Activated B cell treated with CpG ODN at 0.5 μM for 24 hours (primary cell): ENCODE data around the gene ARHGEF11. TPM values are rescaled to one million over a fixed set of nuclear protein-coding genes. Genes with fewer than 3 reads are reported as not detected.

Source experiments
- ATAC-seq: fragments of 200-7000 bp; cut with Tn5 transposase; one replicate; pipeline ENCODE4 v1.10.0; 2021; ENCODE audit warnings: low read depth, mild to moderate bottlenecking, moderate library complexity
- CTCF ChIA-PET: fragments of 350-600 bp; sonication (Branson Sonifier 250); formaldehyde crosslinking; loops from one replicate; lab custom pipeline; 2021; ENCODE audit warnings: antibody characterized with exemption; lab: Charles Lee
- POLR2A ChIA-PET: fragments of 350-600 bp; sonication (Branson Sonifier 250); formaldehyde crosslinking; loops from one replicate; lab custom pipeline; 2021; ENCODE audit warnings: antibody characterized with exemption; lab: Charles Lee
- DNase-seq: peaks from one replicate; pipeline ENCODE4 v3.0.0; 2022
- H3K27ac Mint-ChIP-seq: one replicate; pipeline ENCODE4 v1.8.0; 2020; ENCODE audit warnings: mixed read lengths
- H3K27me3 Mint-ChIP-seq: one replicate; pipeline ENCODE4 v1.8.0; 2021; ENCODE audit warnings: mixed read lengths
- H3K36me3 Mint-ChIP-seq: one replicate; pipeline ENCODE4 v1.8.0; 2021; ENCODE audit warnings: low read depth, mixed read lengths
- H3K4me1 Mint-ChIP-seq: one replicate; pipeline ENCODE4 v1.8.0; 2021; ENCODE audit warnings: mixed read lengths
- H3K4me3 Mint-ChIP-seq: one replicate; pipeline ENCODE4 v1.8.0; 2020; ENCODE audit warnings: mild to moderate bottlenecking, mixed read lengths
- H3K9me3 Mint-ChIP-seq: one replicate; pipeline ENCODE4 v1.8.0; 2020; ENCODE audit warnings: mixed read lengths
- CTCF ChIP-seq: fragments of 200-600 bp; IDR thresholded peaks from one replicate; pipeline ENCODE4 v1.8.0; 2022; ENCODE audit warnings: antibody characterized with exemption, mild to moderate bottlenecking
- intact Hi-C: fragments of 100-400 bp; cut with micrococcal nuclease; formaldehyde crosslinking; loops from one replicate; pipeline ENCODE4 v1.15.1; 2024
- total RNA-seq: library from RNA; stranded (reverse); gene quantifications from 2 replicates; pipeline ENCODE4 v1.2.3, GENCODE V29; 2022

ARHGEF11 gene
- total RNA-seq, 1 donor from 2014 or later = 0.95 TPM

- peaks cover 62% of the 10 kb centered on the region for H3K27me3 Mint-ChIP-seq
- H3K4me3 Mint-ChIP-seq = no peak overlapping the region
- TF ChIP-seq CTCF = no peak
- H3K27ac Mint-ChIP-seq = no peak overlapping the region
- no peaks in the 10 kb centered on the region for H3K36me3 Mint-ChIP-seq
- ChIA-PET CTCF (no interaction called here), POLR2A (no interaction called here)
- H3K4me1 Mint-ChIP-seq = peaks cover 7% of the 10 kb centered on the region
- DNase-seq (no peak), ATAC-seq (no peak)
- intact Hi-C loops = no loop called here
- H3K9me3 Mint-ChIP-seq = no peaks in the 10 kb centered on the region
Observed at GRCh38 chr1:156897078-156897825, 148.3 kb downstream of the ARHGEF11 start.

GRCh38 chr1:156896490-156897033, 149.0 kb downstream of the ARHGEF11 start:
- Mint-ChIP-seq H3K36me3 (no peaks in the 10 kb centered on the region), H3K4me1 (peaks cover 9% of the 10 kb centered on the region), H3K27ac (no peak overlapping the region), H3K4me3 (no peak overlapping the region), H3K9me3 (no peaks in the 10 kb centered on the region), H3K27me3 (peaks cover 64% of the 10 kb centered on the region)
- intact Hi-C loops = no loop called here
- CTCF ChIA-PET = no interaction called here
- DNase-seq (no peak), ATAC-seq (no peak)
- no peak for TF ChIP-seq CTCF
- POLR2A ChIA-PET = no interaction called here

- CTCF ChIA-PET = no interaction called here
Observed at GRCh38 chr1:156895927-156896326, 149.6 kb downstream of the ARHGEF11 start.

GRCh38 chr1:156895455-156895812, 150.1 kb downstream of the ARHGEF11 start:
- TF ChIP-seq CTCF = no peak
- DNase-seq = no peak
- Mint-ChIP-seq H3K27ac (no peak overlapping the region), H3K4me1 (peaks cover 9% of the 10 kb centered on the region), H3K9me3 (no peaks in the 10 kb centered on the region), H3K27me3 (peaks cover 67% of the 10 kb centered on the region), H3K36me3 (no peaks in the 10 kb centered on the region), H3K4me3 (no peak overlapping the region)
- POLR2A ChIA-PET = no interaction called here
- intact Hi-C loops = no loop called here
- CTCF ChIA-PET = no interaction called here
- no peak for ATAC-seq

More at GRCh38 chr1:156895927-156896326, 149.6 kb downstream of the ARHGEF11 start:
- ATAC-seq = no peak
- Mint-ChIP-seq H3K27ac (no peak overlapping the region), H3K4me3 (no peak overlapping the region), H3K4me1 (peaks cover 9% of the 10 kb centered on the region), H3K36me3 (no peaks in the 10 kb centered on the region), H3K9me3 (no peaks in the 10 kb centered on the region), H3K27me3 (peaks cover 65% of the 10 kb centered on the region)
- POLR2A ChIA-PET = no interaction called here
- intact Hi-C loops = no loop called here
- DNase-seq = no peak
- no peak for TF ChIP-seq CTCF

GRCh38 chr1:156894711-156895454, 150.7 kb downstream of the ARHGEF11 start:
- Mint-ChIP-seq H3K27ac (no peak overlapping the region), H3K9me3 (no peaks in the 10 kb centered on the region), H3K36me3 (no peaks in the 10 kb centered on the region), H3K4me3 (no peak overlapping the region), H3K27me3 (peaks cover 69% of the 10 kb centered on the region), H3K4me1 (peaks cover 9% of the 10 kb centered on the region)
- ATAC-seq (no peak), DNase-seq (no peak)
- intact Hi-C loops = loop anchor here (5.0 kb wide), 2 partner anchors 32 to 83 kb away; no protein-coding TSS in a partner anchor
- no peak for TF ChIP-seq CTCF
- POLR2A ChIA-PET = no interaction called here
- CTCF ChIA-PET = no interaction called here
